Endodermal cell (in vitro differentiated cells): ENCODE results near the gene TUBB. TPM values are rescaled to one million over a fixed set of nuclear protein-coding genes. Genes with fewer than 3 reads are reported as not detected.

Source experiments
- DNase-seq: peaks from one replicate; pipeline ENCODE4 v3.0.0-alpha.2; 2017
- H3K27ac ChIP-seq: 2 replicates; pipeline ENCODE4 v1.5.1; 2013; ENCODE audit warnings: mild to moderate bottlenecking, low read depth, low read length, moderate library complexity
- H3K27me3 ChIP-seq: 2 replicates; pipeline ENCODE4 v1.6.1; 2013; ENCODE audit warnings: mild to moderate bottlenecking, low read length, moderate library complexity; ENCODE audit not compliant: insufficient read depth, control insufficient read depth, poor library complexity, severe bottlenecking
- H3K36me3 ChIP-seq: 2 replicates; pipeline ENCODE4 v1.7.0; 2013; ENCODE audit warnings: mild to moderate bottlenecking, low read length, moderate library complexity; ENCODE audit not compliant: control insufficient read depth, insufficient read depth
- H3K4me1 ChIP-seq: one replicate; pipeline ENCODE4 v1.7.0; 2013; ENCODE audit warnings: low read length; ENCODE audit not compliant: control insufficient read depth, insufficient read depth
- H3K4me3 ChIP-seq: 2 replicates; pipeline ENCODE4 v1.5.1; 2013; ENCODE audit warnings: mild to moderate bottlenecking, low read length, moderate library complexity
- H3K9ac ChIP-seq: 2 replicates; pipeline ENCODE4 v1.6.1; 2013; ENCODE audit warnings: mild to moderate bottlenecking, low read length, moderate library complexity; ENCODE audit not compliant: poor library complexity, severe bottlenecking; ENCODE audit errors: extremely low read depth
- H3K9me3 ChIP-seq: 2 replicates; pipeline ENCODE4 v1.6.1; 2013; ENCODE audit warnings: mild to moderate bottlenecking, low read length, moderate library complexity; ENCODE audit not compliant: control insufficient read depth
- H3K27ac Mint-ChIP-seq: 2 replicates; pipeline ENCODE4 v1.8.0; 2020; ENCODE audit warnings: mixed read lengths
- H3K27me3 Mint-ChIP-seq: 2 replicates; pipeline ENCODE4 v1.8.0; 2021; ENCODE audit warnings: mild to moderate bottlenecking, mixed read lengths; ENCODE audit not compliant: insufficient read depth
- H3K36me3 Mint-ChIP-seq: 2 replicates; pipeline ENCODE4 v1.8.0; 2020; ENCODE audit warnings: low read depth, mixed read lengths
- H3K4me1 Mint-ChIP-seq: 2 replicates; pipeline ENCODE4 v1.8.0; 2020; ENCODE audit warnings: mixed read lengths
- H3K4me3 Mint-ChIP-seq: 2 replicates; pipeline ENCODE4 v1.8.0; 2020; ENCODE audit warnings: mild to moderate bottlenecking, moderate library complexity, mixed read lengths
- H3K9me3 Mint-ChIP-seq: 2 replicates; pipeline ENCODE4 v1.8.0; 2020; ENCODE audit warnings: mild to moderate bottlenecking, mixed read lengths
- CTCF ChIP-seq: fragments of 200-600 bp; sonication (generic); conservative IDR thresholded peaks from 2 replicates; pipeline ENCODE4 v1.5.0; 2021; ENCODE audit warnings: antibody characterized with exemption, mild to moderate bottlenecking
- WGBS, 2 experiments: methylation state at CpG; one replicate each; pipeline versions ENCODE4 v1.1.5 to v1.1.7; 2013; ENCODE audit warnings: missing lambda C conversion rate in 2 of 2, mixed read lengths in 1 of 2; ENCODE audit not compliant: insufficient coverage in 1 of 2, insufficient read length in 1 of 2; 5-methylcytosine and 5-hydroxymethylcytosine counted together
- total RNA-seq, 2 donors: library from RNA; stranded (reverse); fragmentation: NEBNext Ultra II Directional in 1 of 2; extraction: Animal tissue kit (Norgen Biotek cat#: 25700) in 1 of 2; gene quantifications; 2 replicates in 1 of 2; 3 replicates in 1 of 2; pipeline ENCODE4 v1.2.1, GENCODE V29; 2021

The TUBB gene
- total RNA-seq, 2 donors from 2014 or later: 1,504 to 1,815 TPM

- Mint-ChIP-seq H3K4me1 (peaks cover 28% of the 10 kb centered on the region), H3K27me3 (no peaks in the 10 kb centered on the region), H3K4me3 (no peak overlapping the region), H3K36me3 (peaks cover 79% of the 10 kb centered on the region), H3K27ac (peak overlapping the region; percentile 33), H3K9me3 (no peaks in the 10 kb centered on the region)
- Histone ChIP-seq H3K27ac (no peak overlapping the region), H3K9ac (no peak overlapping the region), H3K4me3 (peak overlapping the region; percentile 99), H3K9me3 (no peaks in the 10 kb centered on the region), H3K27me3 (no peaks in the 10 kb centered on the region), H3K36me3 (peaks cover 59% of the 10 kb centered on the region), H3K4me1 (no peaks in the 10 kb centered on the region)
- no peak for DNase-seq
- no peak for TF ChIP-seq CTCF
- WGBS, 2 experiments: 85 to 100% methylated on average over 3 to 5 of the region's 6 CpGs
Measured at GRCh38 chr6:30724906-30725667, 4.9 kb downstream of the TUBB start.

GRCh38 chr6:30725713-30726505, 5.8 kb downstream of the TUBB start:
- H3K9ac ChIP-seq: no peak overlapping the region
- WGBS, 2 experiments: 63 to 80% methylated on average over 2 to 3 of the region's 3 CpGs
- no peak overlapping the region for H3K27ac Mint-ChIP-seq
- H3K4me3 ChIP-seq: no peak overlapping the region
- H3K27me3 ChIP-seq: no peaks in the 10 kb centered on the region
- no peaks in the 10 kb centered on the region for H3K9me3 Mint-ChIP-seq
- H3K4me1 Mint-ChIP-seq: peaks cover 31% of the 10 kb centered on the region
- H3K36me3 ChIP-seq: peaks cover 67% of the 10 kb centered on the region
- no peak overlapping the region for H3K4me3 Mint-ChIP-seq
- H3K27me3 Mint-ChIP-seq: no peaks in the 10 kb centered on the region
- H3K4me1 ChIP-seq: no peaks in the 10 kb centered on the region
- H3K27ac ChIP-seq: peak overlapping the region; percentile 30
- peak; percentile 75 for DNase-seq
- H3K36me3 Mint-ChIP-seq: peaks cover 81% of the 10 kb centered on the region
- TF ChIP-seq CTCF: no peak
- H3K9me3 ChIP-seq: no peaks in the 10 kb centered on the region

GRCh38 chr6:30726506-30727413, 6.6 kb downstream of the TUBB start:
- H3K9ac ChIP-seq: no peak overlapping the region
- no peak overlapping the region for H3K4me3 ChIP-seq
- Mint-ChIP-seq H3K27ac (peak overlapping the region; percentile 76), H3K36me3 (peaks cover 80% of the 10 kb centered on the region), H3K9me3 (no peaks in the 10 kb centered on the region), H3K27me3 (no peaks in the 10 kb centered on the region), H3K4me3 (no peak overlapping the region), H3K4me1 (peaks cover 31% of the 10 kb centered on the region)
- WGBS, 2 experiments: 93 to 100% methylated on average over 9 to 11 of the region's 11 CpGs
- peaks cover 64% of the 10 kb centered on the region for H3K36me3 ChIP-seq
- TF ChIP-seq CTCF: no peak
- DNase-seq: no peak
- H3K27me3 ChIP-seq: no peaks in the 10 kb centered on the region
- no peaks in the 10 kb centered on the region for H3K4me1 ChIP-seq
- H3K27ac ChIP-seq: no peak overlapping the region
- no peaks in the 10 kb centered on the region for H3K9me3 ChIP-seq
